BLaER1 treated with 17β-estradiol and CSF1 and Interleukin-3, amounts not matched to agents 10 nM and 100 nM (cell line): ENCODE data around the gene ARHGAP24.

Experiments used
- H3K27ac ChIP-seq, 11 experiments: shearing (Covaris generic); formaldehyde crosslinking; 2 replicates each; pipeline ENCODE4 v1.8.1; 2022
- H3K27me3 ChIP-seq, 11 experiments: shearing (Covaris generic); formaldehyde crosslinking; 2 replicates each; pipeline ENCODE4 v1.8.1; 2022
- H3K36me3 ChIP-seq, 11 experiments: shearing (Covaris generic); formaldehyde crosslinking; 2 replicates each; pipeline ENCODE4 v1.8.1; 2022
- H3K4me1 ChIP-seq, 10 experiments: shearing (Covaris generic); formaldehyde crosslinking; 2 replicates each; pipeline ENCODE4 v1.8.1; 2022
- H3K4me2 ChIP-seq, 11 experiments: shearing (Covaris generic); formaldehyde crosslinking; 2 replicates each; pipeline ENCODE4 v1.8.1; 2022
- H3K4me3 ChIP-seq, 10 experiments: shearing (Covaris generic); formaldehyde crosslinking; 2 replicates each; pipeline ENCODE4 v1.8.1; 2022
- H3K9ac ChIP-seq, 11 experiments: shearing (Covaris generic); formaldehyde crosslinking; 2 replicates each; pipeline ENCODE4 v1.8.1; 2022
- H3K9me3 ChIP-seq, 11 experiments: shearing (Covaris generic); formaldehyde crosslinking; replicated peaks in 1 of 11; 2 replicates each; pipeline ENCODE4 v1.8.1; 2022
- H4K20me1 ChIP-seq, 11 experiments: shearing (Covaris generic); formaldehyde crosslinking; 2 replicates each; pipeline ENCODE4 v1.8.1; 2022
- Cebpa-rat ChIP-seq, 11 experiments: shearing (Covaris generic); IDR thresholded peaks; 2 replicates each; pipeline ENCODE4 v1.8.1; 2022

Gene ARHGAP24

DNA sequence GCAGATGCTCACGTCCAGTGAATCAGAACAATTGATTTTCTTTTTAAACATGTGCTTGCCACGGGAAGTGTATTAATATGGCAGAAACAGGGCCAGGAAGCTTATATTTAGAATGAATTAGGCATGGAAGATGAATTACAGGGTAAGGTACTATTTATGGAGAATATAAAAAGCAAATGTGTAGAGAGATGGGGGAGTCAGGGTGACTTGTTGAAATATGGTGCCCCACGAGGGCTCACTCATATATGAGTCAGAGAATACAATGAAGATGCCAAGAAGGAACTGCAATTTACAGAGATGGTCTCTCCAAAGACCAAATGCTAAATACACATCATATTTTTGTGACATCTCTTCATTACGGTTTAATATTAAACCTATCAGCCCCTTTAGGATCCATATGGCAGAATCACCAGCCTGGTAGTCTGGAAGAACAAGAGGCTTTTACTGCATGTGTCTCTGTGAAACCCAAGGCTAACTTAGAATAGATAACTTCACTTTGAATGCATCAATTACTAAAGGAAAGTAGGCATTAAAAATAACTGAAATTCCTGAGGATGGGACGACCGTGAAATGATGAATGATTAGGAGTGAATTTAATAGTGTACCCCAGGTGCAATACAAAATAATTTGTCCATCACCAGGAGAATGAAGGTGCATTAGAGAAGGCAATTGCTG lies 385.3 kb downstream of the ARHGAP24 start:
- no peak overlapping the region for H3K4me3 ChIP-seq
- H3K9me3 ChIP-seq = no peaks in the 10 kb centered on the region
- H3K27ac ChIP-seq = no peak overlapping the region
- TF ChIP-seq Cebpa-rat (IDR thresholded peaks at IDR 0.05) = no peak
- no peaks in the 10 kb centered on the region for H4K20me1 ChIP-seq
- H3K36me3 ChIP-seq = no peaks in the 10 kb centered on the region
- H3K4me2 ChIP-seq = no peak overlapping the region
- no peaks in the 10 kb centered on the region for H3K27me3 ChIP-seq
- no peaks in the 10 kb centered on the region for H3K4me1 ChIP-seq
- no peak overlapping the region for H3K9ac ChIP-seq

DNA sequence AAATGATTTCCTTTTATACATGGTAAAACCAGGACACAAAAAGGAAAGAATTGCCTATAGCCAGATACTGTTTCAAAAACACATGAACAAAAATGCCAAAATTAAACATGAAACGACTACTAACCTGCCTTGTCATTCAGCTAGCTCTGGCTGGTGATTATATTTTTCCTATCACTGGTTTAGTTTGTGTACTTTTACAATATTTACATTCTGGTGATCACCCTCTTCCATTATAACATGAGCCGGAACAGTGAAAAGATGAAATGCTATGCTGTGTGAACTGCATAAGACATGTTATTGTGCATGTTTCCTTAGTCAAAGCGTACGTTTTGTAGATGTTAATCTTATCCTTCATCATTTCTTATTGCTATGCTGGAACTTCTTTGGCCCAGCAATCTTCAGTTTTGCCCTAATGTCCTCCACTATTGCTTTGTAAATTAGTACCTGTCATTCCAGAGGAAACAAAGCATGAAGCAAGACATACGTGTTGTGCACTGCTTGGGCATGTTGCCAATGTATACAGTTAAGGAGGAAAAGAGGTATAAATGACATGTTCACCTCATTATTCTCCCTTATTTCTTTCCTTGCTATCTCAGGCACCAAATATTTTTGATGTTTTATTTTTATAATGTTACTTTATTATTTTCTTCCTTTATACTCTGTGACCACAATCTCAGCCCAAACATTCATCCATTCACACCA lies 386.3 kb downstream of the ARHGAP24 start:
- H3K4me2 ChIP-seq = no peak overlapping the region
- H3K9ac ChIP-seq = no peak overlapping the region
- H3K4me1 ChIP-seq = no peaks in the 10 kb centered on the region
- no peaks in the 10 kb centered on the region for H4K20me1 ChIP-seq
- TF ChIP-seq Cebpa-rat (IDR thresholded peaks at IDR 0.05) = no peak
- H3K4me3 ChIP-seq = no peak overlapping the region
- H3K27me3 ChIP-seq = no peaks in the 10 kb centered on the region
- no peak overlapping the region for H3K27ac ChIP-seq
- no peaks in the 10 kb centered on the region for H3K9me3 ChIP-seq
- no peaks in the 10 kb centered on the region for H3K36me3 ChIP-seq

GRCh38 chr4:85862896-85863295 lies 387.9 kb downstream of the ARHGAP24 start:
- Histone ChIP-seq H3K9ac (no peak overlapping the region), H4K20me1 (no peaks in the 10 kb centered on the region), H3K4me3 (no peak overlapping the region), H3K4me1 (no peaks in the 10 kb centered on the region), H3K9me3 (no peaks in the 10 kb centered on the region), H3K27ac (no peak overlapping the region), H3K27me3 (no peaks in the 10 kb centered on the region), H3K4me2 (no peak overlapping the region), H3K36me3 (no peaks in the 10 kb centered on the region)
- TF ChIP-seq Cebpa-rat (IDR thresholded peaks at IDR 0.05) = no peak

- no peaks in the 10 kb centered on the region for H3K9me3 ChIP-seq
- no peaks in the 10 kb centered on the region for H3K27me3 ChIP-seq
- no peak overlapping the region for H3K27ac ChIP-seq
- no peak overlapping the region for H3K4me3 ChIP-seq
- H3K4me2 ChIP-seq = no peak overlapping the region
- no peak for TF ChIP-seq Cebpa-rat (IDR thresholded peaks at IDR 0.05)
- H3K9ac ChIP-seq = no peak overlapping the region
- H4K20me1 ChIP-seq = no peaks in the 10 kb centered on the region
- no peaks in the 10 kb centered on the region for H3K36me3 ChIP-seq
- no peaks in the 10 kb centered on the region for H3K4me1 ChIP-seq
Observed at GRCh38 chr4:85864259-85865205, 389.6 kb downstream of the ARHGAP24 start.

- TF ChIP-seq Cebpa-rat (IDR thresholded peaks at IDR 0.05) = no peak
- H3K4me2 ChIP-seq = no peak overlapping the region
- no peak overlapping the region for H3K9ac ChIP-seq
- H3K4me1 ChIP-seq = no peaks in the 10 kb centered on the region
- H3K27ac ChIP-seq = no peak overlapping the region
- H3K9me3 ChIP-seq = no peaks in the 10 kb centered on the region
- no peaks in the 10 kb centered on the region for H3K36me3 ChIP-seq
- no peaks in the 10 kb centered on the region for H3K27me3 ChIP-seq
- H3K4me3 ChIP-seq = no peak overlapping the region
- no peaks in the 10 kb centered on the region for H4K20me1 ChIP-seq
Observed at GRCh38 chr4:85865256-85865655, 390.3 kb downstream of the ARHGAP24 start.

DNA sequence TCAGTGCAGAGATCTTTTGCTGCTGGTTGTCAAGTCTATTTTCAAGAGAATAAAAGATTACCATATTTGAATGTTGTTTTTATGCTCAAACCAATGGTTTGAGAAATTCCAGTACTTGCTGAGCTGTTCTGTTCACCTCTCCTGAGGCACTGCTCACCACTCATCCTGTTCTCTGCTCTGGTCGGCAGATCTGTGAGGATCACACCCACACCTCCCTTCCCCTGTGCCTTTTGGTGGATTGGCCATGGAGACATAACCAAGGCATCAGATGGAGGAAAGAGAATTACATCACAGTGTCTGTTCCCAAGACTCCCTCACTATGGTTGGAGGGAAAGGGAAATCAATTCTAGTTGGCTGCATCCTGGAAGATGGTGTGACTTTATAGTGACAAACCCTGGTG lies 391.6 kb downstream of the ARHGAP24 start:
- no peak overlapping the region for H3K9ac ChIP-seq
- no peaks in the 10 kb centered on the region for H3K9me3 ChIP-seq
- no peaks in the 10 kb centered on the region for H4K20me1 ChIP-seq
- H3K27me3 ChIP-seq = no peaks in the 10 kb centered on the region
- no peak for TF ChIP-seq Cebpa-rat (IDR thresholded peaks at IDR 0.05)
- no peaks in the 10 kb centered on the region for H3K36me3 ChIP-seq
- no peak overlapping the region for H3K4me2 ChIP-seq
- no peaks in the 10 kb centered on the region for H3K4me1 ChIP-seq
- no peak overlapping the region for H3K27ac ChIP-seq
- H3K4me3 ChIP-seq = no peak overlapping the region

DNA sequence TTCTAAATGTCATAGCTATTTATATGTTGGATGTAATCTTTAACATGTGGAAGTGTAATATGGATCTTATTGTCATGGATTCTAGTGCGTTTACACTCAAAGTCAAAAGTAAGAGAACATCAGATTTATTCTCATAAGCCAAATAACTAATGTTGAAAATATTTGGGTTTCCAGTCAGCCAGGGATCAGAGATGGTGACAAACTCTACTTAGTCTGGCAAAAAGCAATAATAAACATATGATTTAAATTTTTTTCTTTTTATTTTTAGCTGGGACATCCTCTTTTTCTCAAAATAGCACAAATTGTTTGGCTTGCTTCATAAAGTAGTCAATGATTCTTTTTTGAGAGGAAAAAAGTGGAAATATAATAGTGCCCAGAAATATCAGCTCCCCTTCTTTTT lies 392.3 kb downstream of the ARHGAP24 start:
- H3K9me3 ChIP-seq = no peaks in the 10 kb centered on the region
- H3K36me3 ChIP-seq = no peaks in the 10 kb centered on the region
- H4K20me1 ChIP-seq = no peaks in the 10 kb centered on the region
- no peaks in the 10 kb centered on the region for H3K4me1 ChIP-seq
- H3K4me3 ChIP-seq = no peak overlapping the region
- no peak overlapping the region for H3K4me2 ChIP-seq
- H3K9ac ChIP-seq = no peak overlapping the region
- TF ChIP-seq Cebpa-rat (IDR thresholded peaks at IDR 0.05) = no peak
- H3K27ac ChIP-seq = no peak overlapping the region
- H3K27me3 ChIP-seq = no peaks in the 10 kb centered on the region

- Histone ChIP-seq H3K27ac (no peak overlapping the region), H3K4me3 (no peak overlapping the region), H3K4me2 (no peak overlapping the region), H4K20me1 (no peaks in the 10 kb centered on the region), H3K9me3 (no peaks in the 10 kb centered on the region), H3K27me3 (no peaks in the 10 kb centered on the region), H3K9ac (no peak overlapping the region), H3K36me3 (no peaks in the 10 kb centered on the region), H3K4me1 (no peaks in the 10 kb centered on the region)
- no peak for TF ChIP-seq Cebpa-rat (IDR thresholded peaks at IDR 0.05)
Observed at GRCh38 chr4:85869181-85869580, 394.2 kb downstream of the ARHGAP24 start.

DNA sequence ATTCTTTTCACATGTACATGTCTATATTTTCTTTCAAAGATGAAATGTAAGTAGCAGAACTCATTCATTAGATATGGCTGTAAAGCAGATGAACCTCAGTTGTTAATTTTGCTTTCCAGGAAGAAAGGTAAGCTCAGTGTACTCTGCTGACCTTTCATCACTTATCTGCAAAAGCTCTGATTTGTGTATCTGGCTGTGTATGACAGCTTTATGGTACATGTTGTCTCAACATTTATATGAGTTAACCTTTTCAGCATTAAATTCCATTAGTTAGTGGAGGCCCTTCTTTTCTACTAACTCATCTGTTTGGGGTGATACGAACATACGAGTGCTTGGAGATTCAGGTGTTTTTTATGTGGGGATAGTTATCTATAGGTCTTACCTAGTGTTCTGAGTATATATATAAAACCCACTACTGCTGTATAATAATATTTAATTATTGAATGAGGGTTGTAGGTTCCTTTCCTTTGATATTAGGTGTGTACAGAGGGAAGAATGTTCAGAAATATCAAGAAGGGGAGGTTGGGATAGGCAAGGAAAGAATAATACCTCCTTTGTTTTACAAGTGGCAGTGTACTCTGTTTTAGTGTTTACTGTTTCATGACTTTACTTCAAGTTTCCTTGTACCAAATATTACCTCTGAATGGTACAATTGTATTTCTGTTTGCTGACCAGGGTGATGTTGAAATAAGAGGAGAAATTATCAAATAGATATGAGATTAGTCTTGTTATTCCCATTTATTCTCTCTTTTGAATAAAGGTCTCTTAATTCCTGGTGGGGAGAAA lies 395.5 kb downstream of the ARHGAP24 start:
- Histone ChIP-seq H3K9ac (no peak overlapping the region), H3K4me1 (no peaks in the 10 kb centered on the region), H3K4me3 (no peak overlapping the region), H3K27ac (no peak overlapping the region), H3K27me3 (no peaks in the 10 kb centered on the region), H4K20me1 (no peaks in the 10 kb centered on the region), H3K4me2 (no peak overlapping the region), H3K36me3 (no peaks in the 10 kb centered on the region), H3K9me3 (no peaks in the 10 kb centered on the region)
- no peak for TF ChIP-seq Cebpa-rat (IDR thresholded peaks at IDR 0.05)
